MM.1S (cell line): Measurements from ENCODE around the gene KIAA0040.

Source experiments
- EZH2 ChIP-seq: fragments of 300-600 bp; sonication (generic); optimal IDR thresholded peaks from 2 replicates; pipeline ENCODE3; 2017; ENCODE audit warnings: low read depth, mild to moderate bottlenecking, antibody characterized with exemption, low read length, mixed read lengths
- TF ChIP-seq, protein P1 (sequence below): fragments of 300-600 bp; sonication (generic); IDR thresholded peaks from 2 replicates; pipeline ENCODE4 v1.5.1; 2016; ENCODE audit warnings: antibody characterized with exemption, low read length, mixed read lengths

DNA sequence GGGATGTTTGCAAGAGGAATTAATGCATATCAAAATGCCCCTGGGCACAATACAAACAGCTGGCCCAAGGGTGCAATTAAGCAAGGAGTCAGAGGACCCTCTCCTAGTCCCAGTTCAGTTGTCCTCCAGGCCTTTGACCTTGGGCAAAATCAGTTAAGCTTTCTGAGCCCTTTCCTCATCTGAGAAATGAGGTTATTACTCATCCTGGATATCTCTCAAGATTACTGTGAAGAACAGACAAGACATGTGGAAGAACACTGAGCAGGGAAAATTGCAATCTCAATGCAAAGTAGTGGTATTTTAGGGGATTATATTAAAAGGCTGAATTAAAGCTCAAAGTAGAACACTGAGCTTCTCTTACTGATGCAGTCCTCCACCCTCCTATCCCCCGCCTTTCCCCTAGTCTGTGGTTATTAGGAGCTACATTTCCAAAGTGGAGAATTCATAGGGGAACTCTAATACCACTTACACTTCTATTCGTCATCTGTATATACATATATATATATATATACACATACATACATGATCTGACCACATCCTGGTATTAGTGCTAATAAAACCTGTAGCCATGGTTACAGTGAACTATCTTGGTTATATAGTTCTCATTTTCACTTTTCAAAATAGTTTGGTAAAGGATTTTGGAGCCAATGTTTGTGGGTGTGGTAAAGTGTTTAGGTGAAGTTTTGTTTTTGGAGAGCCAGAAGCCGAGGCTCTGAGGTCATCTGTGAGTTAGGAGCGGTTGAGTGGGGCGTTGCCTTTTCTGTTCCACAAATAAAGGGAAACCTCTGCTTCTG, 18.1 kb downstream of the KIAA0040 start:
- TF ChIP-seq, protein P1, sequence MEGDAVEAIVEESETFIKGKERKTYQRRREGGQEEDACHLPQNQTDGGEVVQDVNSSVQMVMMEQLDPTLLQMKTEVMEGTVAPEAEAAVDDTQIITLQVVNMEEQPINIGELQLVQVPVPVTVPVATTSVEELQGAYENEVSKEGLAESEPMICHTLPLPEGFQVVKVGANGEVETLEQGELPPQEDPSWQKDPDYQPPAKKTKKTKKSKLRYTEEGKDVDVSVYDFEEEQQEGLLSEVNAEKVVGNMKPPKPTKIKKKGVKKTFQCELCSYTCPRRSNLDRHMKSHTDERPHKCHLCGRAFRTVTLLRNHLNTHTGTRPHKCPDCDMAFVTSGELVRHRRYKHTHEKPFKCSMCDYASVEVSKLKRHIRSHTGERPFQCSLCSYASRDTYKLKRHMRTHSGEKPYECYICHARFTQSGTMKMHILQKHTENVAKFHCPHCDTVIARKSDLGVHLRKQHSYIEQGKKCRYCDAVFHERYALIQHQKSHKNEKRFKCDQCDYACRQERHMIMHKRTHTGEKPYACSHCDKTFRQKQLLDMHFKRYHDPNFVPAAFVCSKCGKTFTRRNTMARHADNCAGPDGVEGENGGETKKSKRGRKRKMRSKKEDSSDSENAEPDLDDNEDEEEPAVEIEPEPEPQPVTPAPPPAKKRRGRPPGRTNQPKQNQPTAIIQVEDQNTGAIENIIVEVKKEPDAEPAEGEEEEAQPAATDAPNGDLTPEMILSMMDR: no peak
- TF ChIP-seq EZH2: no peak
